ENCODE results near the gene FGFBP2.
A peak's percentile ranks its signal among the peaks of the same experiment; 100 is the strongest.

FGFBP2 gene

DNA sequence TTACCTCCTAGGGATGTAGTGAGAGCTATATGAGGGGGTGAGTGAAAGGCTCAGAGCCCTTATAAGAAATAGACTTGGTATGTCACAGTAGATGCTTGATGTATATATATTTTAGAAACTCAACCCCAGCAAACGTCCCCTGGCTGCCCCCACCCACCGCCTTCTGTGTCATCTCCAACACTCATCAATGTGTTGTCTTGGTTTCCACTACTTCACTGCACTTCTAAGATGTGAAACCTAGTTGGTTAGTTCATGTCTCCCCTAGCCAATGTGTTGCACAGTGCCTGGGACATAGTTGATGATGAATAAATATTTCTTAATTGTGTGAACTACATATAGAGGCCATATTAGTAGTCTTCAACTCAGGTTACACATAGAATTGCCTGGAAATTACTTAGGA, 4.4 kb downstream of the FGFBP2 start:
- DNase-seq (ENCODE audit: low spot score): no peak
- TF ChIP-seq, protein P1, sequence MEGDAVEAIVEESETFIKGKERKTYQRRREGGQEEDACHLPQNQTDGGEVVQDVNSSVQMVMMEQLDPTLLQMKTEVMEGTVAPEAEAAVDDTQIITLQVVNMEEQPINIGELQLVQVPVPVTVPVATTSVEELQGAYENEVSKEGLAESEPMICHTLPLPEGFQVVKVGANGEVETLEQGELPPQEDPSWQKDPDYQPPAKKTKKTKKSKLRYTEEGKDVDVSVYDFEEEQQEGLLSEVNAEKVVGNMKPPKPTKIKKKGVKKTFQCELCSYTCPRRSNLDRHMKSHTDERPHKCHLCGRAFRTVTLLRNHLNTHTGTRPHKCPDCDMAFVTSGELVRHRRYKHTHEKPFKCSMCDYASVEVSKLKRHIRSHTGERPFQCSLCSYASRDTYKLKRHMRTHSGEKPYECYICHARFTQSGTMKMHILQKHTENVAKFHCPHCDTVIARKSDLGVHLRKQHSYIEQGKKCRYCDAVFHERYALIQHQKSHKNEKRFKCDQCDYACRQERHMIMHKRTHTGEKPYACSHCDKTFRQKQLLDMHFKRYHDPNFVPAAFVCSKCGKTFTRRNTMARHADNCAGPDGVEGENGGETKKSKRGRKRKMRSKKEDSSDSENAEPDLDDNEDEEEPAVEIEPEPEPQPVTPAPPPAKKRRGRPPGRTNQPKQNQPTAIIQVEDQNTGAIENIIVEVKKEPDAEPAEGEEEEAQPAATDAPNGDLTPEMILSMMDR (IDR thresholded peaks at IDR 0.05; ENCODE audit: extremely low read depth, insufficient read depth, missing control alignments): no peak
- in situ Hi-C loops (cut with MboI; ENCODE audit: low pct_unique_long_range_greater_than_20kb, low sequenced_read_pairs, unreplicated experiment): loop anchor here (10.0 to 25.0 kb wide), 2 partner anchors 154 to 221 kb away; no protein-coding TSS in a partner anchor

DNA sequence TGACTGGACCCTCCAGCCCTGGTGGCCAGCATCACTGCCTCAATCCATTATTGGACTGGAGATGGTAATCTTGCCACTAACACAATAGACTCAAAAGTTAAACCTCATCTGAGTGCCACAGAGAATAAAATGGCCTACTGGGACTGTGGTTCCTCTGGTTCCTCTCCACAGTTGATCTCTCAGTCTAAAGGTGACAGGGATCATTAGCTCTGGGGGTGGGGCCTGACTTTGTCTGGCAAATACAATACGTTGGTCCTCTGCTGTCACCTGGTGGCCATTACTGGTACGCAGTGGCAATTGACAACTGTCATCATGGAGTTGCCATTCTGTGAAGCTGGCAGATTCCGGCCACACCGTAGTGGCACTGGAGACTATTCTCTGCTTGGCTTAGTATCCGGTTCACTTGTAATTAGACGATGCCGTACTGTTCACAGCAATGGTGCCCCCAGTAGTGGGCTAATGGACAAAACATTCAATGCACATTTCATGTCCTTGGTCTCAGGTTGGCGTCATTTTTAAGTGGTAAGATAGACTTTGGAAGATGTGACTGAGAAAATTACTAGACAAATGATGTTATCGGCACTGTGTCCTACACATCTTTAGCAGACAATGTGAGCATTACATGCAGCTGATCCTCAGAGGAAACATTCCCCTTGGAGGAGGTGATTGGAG, 6.7 kb downstream of the FGFBP2 start:
- DNase-seq (ENCODE audit: low spot score): peak; percentile 78
- TF ChIP-seq, protein P1 (IDR thresholded peaks at IDR 0.05; ENCODE audit: extremely low read depth, insufficient read depth, missing control alignments): peak; percentile 95
- in situ Hi-C loops (cut with MboI; ENCODE audit: low pct_unique_long_range_greater_than_20kb, low sequenced_read_pairs, unreplicated experiment): loop anchor here (10.0 to 25.0 kb wide), 2 partner anchors 152 to 219 kb away; no protein-coding TSS in a partner anchor

DNA sequence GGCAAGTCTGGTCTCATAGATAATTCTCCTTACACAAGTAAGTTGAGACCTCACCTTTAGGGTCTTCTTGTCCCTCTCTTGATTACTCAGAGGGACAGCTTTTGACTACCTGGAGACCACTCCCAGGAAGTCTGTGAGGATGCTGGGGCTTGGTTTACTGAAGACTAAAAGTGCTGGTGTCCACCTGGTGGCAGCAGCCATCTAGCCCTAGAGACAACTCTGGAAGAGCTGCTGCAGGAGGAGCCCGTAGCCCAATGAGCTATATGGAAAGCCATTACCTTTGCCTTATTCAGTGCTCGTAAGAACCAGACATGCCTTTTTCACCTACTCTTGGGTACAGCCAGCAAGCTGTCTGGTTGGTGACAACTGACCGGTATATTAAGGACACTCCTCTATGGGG, 7.3 kb downstream of the FGFBP2 start:
- TF ChIP-seq, protein P1 (IDR thresholded peaks at IDR 0.05; ENCODE audit: extremely low read depth, insufficient read depth, missing control alignments): peak; percentile 32
- DNase-seq (ENCODE audit: low spot score): no peak
- in situ Hi-C loops (cut with MboI; ENCODE audit: low pct_unique_long_range_greater_than_20kb, low sequenced_read_pairs, unreplicated experiment): loop anchor here (10.0 to 25.0 kb wide), 2 partner anchors 151 to 218 kb away; no protein-coding TSS in a partner anchor

DNA sequence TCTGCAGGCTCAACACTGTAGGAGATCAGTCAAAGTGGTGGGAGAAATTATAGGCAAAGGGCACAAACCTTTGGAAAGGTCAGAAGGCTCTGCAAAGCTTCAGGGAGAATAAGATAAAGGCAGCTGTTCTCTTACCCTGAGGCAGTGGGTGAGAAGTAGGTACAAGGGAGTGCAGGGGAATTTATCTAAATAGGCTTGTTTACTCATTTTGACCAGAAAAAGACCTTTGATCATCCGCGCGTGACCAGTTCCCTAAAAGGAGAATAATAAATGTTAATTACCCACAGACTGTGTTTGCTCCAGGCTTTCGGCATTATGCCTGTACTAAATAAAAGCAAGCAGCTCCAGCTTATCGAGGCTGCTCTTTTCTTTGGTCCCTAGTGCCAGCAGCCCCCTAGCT, 9.3 kb downstream of the FGFBP2 start:
- in situ Hi-C loops (cut with MboI; ENCODE audit: low pct_unique_long_range_greater_than_20kb, low sequenced_read_pairs, unreplicated experiment): loop anchor here (10.0 to 25.0 kb wide), 2 partner anchors 149 to 216 kb away; no protein-coding TSS in a partner anchor
- no peak for DNase-seq (ENCODE audit: low spot score)
- TF ChIP-seq, protein P1 (IDR thresholded peaks at IDR 0.05; ENCODE audit: extremely low read depth, insufficient read depth, missing control alignments): no peak

DNA sequence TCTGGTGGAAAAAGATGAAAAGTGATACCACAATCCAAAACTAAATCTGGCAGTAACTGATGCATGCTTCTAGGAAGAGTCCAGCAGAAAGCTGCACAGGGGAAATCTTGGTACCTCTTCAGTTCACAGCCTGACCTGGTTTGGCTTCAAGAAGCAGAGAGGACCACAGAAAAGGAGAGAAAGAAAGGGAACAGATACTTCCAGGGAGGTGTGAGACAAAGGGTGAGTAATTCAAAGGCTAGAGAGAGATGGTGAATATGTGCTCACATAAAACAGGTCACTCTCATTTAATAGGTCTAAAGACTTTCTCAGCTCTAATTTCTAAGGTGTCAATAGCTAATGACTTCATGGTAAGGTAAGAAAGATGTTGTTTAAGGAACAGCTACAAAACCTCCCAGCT, 11.2 kb downstream of the FGFBP2 start:
- TF ChIP-seq, protein P1 (IDR thresholded peaks at IDR 0.05; ENCODE audit: extremely low read depth, insufficient read depth, missing control alignments): no peak
- no peak for DNase-seq (ENCODE audit: low spot score)
- in situ Hi-C loops (cut with MboI; ENCODE audit: low pct_unique_long_range_greater_than_20kb, low sequenced_read_pairs, unreplicated experiment): loop anchor here (10.0 to 25.0 kb wide), 2 partner anchors 147 to 214 kb away; no protein-coding TSS in a partner anchor

DNA sequence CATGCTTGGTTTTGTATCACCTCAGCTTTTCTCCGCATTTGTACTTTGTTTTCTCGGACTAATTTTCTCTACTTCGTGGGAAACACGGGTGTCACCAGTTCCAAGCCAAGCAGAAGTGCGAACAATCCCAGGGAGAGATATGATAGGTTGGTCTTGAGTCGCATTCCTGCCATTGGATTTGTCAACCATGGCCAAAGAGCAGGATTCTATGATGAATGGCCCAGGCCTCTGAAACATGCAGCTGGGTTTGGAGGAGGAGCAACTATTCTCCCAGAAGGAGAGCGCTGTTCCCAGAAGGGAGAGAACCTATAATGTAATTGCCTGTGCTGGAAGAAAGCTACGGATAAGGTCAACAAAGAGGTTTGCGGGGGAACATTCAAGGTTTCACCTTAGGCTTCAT, 14.1 kb downstream of the FGFBP2 start:
- in situ Hi-C loops (cut with MboI; ENCODE audit: low pct_unique_long_range_greater_than_20kb, low sequenced_read_pairs, unreplicated experiment): no loop called here
- no peak for DNase-seq (ENCODE audit: low spot score)
- TF ChIP-seq, protein P1 (IDR thresholded peaks at IDR 0.05; ENCODE audit: extremely low read depth, insufficient read depth, missing control alignments): no peak

Data from GM13977 (cell line).